GM19467 (cell line): ENCODE results near the gene NSG2.
"Not testable (repeated sequence)": the region's sequence is repeated elsewhere in the genome, so short reads cannot be mapped to it uniquely, and the experiment has no call there.

Experiments
- ATAC-seq: cut with Tn5 transposase; IDR thresholded peaks from one replicate; pipeline ENCODE4 v1.9.1; 2021; ENCODE audit warnings: mild to moderate bottlenecking, moderate library complexity; ENCODE audit not compliant: unreplicated experiment

Gene NSG2

DNA sequence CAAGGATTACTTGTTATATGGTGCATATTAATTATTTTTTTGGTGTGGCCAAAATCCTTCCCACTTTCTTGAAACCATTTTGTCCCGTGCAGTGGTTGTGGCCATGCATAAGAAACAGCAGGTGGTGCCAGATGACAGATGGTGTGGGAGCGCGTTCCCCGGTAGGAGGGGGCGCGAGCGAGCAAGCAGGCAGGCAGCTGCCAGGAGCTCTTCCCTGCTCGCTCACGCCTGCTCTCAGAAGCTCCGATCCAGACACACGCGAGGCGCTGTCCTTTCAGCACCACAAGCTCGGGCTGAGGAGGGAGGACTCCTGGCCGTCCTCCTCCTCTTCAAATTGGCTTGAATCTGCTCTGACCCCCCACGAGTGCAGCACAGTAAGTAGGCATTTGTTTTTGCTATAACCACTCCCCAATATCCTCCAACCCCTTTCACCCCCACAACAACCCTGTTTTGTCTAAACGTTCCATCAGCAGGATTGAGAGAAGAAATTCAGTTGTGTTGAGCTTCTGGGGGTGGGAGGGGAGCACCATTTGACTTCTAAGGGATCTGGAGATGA, at the start of gene NSG2:
TSS of gene NSG2 (plus strand) at position 237 of the 556 bp plus-strand sequence. CDS start 1,050 bp downstream, outside the sequence.
- peak; percentile 93 for ATAC-seq

DNA sequence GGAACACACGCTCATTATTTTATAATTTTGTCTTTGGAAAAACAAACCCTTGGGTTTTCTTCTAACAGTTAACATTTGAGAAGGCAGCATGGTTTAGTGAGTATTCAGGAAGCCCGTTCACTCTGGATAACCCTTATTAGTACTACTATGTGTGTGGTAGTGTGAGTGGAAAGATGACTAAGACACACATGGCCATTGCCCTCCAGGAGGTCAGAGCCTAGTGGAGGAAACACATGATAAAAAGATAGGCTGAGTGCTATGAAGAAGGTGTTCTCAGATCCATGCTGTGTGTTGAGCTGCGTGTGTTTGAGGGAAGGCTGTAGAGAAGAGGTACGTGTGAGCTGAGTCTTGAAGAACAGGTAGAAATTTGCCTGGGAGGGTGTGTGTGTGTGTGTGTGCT, 48.2 kb upstream of the NSG2 start:
- no peak for ATAC-seq

DNA sequence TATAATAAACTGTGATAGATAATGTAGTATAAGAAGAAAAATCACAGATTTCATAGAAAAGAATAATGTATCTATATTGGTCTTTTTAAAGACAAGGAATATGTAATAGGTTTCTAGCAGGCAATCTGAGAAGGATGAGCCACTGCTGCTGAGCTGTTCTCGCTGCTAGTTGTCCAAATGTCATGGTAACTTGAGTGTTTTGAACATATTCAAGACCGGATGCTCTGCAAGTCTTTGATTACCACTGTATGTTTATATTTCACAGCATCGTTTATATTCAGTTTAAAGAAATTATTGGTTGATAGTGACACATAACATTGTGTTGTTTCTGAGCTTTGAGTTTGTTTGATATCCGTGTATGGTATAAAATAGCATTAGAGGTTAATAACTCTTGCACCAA, 47.0 kb upstream of the NSG2 start:
- no peak for ATAC-seq

DNA sequence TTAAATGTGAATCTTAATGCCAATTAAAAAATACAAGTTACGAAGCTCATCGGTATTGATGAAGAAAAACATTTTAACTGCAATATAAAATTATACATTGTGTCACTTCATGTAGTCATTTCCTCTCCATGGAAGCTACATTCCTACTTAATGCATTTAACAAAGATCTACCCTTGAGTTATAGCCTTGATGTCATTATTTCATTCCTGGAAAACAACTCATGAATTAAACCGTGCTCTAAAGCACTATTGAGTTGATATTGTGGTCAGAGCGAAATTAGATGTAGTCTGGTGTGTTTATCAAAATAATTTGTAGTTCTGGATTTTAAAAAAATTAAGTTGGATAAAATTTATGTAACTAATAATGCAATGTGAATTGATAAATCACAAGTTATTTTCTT, 45.4 kb upstream of the NSG2 start:
- no peak for ATAC-seq

DNA sequence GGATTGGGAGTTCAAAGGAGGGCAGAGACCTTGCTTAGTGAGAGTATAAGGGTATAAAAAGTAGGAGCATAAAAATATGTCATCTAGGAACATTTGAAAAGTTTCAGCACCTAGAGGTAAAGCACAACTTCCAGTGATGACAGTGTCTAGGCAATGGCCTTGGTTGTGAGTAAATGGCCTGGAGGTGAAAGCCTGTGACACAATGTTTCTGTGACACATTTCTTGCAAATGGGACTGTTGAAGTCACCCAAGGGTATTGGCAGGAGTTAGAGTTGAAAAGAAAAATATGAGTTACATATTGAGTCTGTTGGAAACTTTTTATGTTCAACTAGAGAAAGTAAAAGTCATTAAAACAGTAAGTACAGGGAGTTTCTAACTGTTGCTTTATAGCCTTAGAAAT, 41.7 kb upstream of the NSG2 start:
- no peak for ATAC-seq

- no peak for ATAC-seq
Measured at GRCh38 chr5:174008922-174009321, 36.6 kb upstream of the NSG2 start.

DNA sequence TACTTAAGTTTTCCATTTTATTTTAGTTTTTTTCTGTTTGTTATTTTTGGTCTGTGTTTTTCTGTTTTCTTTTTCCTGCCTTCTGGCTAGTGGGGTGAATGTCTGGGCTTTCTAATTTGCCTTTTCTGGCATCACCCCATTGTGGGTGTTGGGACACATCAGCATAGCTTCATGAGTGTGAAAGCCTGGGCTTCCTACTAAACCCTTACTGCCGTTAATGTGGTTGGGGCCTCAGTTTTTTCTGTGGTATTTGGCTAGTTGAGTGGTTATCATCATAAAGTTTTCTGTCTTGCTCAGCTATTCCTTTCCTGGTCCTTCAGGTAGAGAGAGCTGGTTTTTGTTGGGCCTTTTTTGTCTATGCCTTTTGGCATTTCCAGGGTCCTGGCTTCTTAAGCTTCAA, 35.1 kb upstream of the NSG2 start:
- no peak for ATAC-seq

DNA sequence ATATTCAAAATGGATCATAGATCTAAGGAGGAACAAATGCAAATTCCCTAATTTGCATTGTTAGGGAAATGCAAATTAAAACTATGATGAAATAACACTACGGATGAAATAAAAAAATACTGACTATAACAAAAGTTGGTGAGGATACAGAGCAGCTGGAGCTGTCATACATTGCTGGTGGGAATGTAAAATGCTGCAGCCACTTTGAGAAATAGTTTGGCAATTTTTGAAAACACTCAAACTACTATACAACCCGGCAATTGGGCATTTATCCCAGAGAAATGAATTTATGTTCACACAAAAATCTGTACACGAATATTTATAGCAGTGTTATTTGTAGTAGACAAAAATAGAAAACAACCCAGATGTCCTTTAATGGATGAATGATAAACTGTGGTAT, 34.1 kb upstream of the NSG2 start:
- no peak for ATAC-seq

GRCh38 chr5:174020069-174020927, 25.2 kb upstream of the NSG2 start:
- ATAC-seq: not testable (repeated sequence)

DNA sequence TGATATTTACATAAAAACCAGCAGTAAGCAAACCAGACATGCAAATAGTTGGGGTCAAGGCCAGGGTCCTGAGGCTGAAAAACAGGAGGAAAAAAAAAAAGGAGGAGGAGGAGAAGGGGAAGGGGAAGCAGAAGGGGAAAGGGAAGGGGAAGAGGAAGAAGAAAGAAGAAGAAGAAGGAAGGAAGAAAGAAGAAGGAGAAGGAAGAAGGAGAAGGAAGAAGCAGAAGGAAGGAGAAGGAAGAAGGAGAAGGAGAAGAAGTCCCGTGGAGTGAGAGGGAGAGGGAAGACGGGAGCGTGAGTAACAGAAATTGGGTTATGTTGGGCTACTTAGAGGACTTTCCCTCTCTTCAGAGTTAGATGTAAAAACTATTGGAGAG, 24.6 kb upstream of the NSG2 start:
- ATAC-seq: no peak

GRCh38 chr5:174022384-174023095, 23.0 kb upstream of the NSG2 start:
- no peak for ATAC-seq

- ATAC-seq: no peak
Measured at GRCh38 chr5:174030286-174030685, 15.2 kb upstream of the NSG2 start.

GRCh38 chr5:174044466-174045254, 846 bp upstream of the NSG2 start:
- no peak for ATAC-seq

DNA sequence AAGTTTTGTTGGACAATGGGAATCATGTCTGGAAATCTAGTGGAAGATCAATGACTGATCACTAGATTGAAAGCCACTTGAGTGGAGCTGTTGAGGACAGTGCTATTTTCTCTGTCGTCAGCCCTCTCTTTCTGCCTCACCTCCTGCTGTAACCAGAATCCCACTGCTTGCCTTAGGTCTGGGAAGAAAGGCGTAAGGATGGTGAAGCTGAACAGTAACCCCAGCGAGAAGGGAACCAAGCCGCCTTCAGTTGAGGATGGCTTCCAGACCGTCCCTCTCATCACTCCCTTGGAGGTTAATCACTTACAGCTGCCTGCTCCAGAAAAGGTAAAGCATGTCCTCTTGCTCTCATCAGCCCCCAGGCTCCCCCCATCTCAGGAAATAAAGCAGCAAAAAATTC, 1.1 kb downstream of the NSG2 start:
- no peak for ATAC-seq

DNA sequence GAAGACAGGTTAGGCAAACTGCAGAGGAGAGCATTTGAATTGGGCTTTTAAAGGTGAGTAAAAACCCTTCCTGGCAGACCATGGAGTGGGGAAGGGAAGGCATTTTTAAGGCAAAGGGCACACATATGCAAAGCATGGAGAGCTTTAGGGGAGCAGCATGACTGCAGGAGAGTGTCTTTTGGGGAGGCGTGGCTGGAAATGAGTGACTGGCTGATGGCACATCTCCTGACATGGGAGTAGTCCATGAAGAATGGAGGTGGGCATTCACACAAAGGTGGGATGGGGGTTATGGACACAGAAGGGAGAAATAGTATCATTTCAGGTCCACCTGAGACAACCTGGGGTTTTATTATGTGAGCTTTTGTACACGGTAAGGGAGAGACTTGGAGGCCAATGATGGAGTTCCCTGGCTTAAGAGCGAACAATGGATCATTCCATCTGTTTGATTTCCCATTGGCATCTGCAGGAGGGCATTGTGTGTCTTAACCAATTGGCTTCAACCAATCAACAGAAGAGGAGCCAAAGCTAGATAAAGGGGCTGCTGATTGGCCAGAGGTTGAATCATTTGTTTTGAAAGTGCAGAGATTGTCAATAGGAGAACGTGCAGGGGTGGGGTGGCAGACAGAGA, 2.1 kb downstream of the NSG2 start:
- ATAC-seq: no peak

- ATAC-seq: no peak
Measured at GRCh38 chr5:174052636-174053035, 7.1 kb downstream of the NSG2 start.

DNA sequence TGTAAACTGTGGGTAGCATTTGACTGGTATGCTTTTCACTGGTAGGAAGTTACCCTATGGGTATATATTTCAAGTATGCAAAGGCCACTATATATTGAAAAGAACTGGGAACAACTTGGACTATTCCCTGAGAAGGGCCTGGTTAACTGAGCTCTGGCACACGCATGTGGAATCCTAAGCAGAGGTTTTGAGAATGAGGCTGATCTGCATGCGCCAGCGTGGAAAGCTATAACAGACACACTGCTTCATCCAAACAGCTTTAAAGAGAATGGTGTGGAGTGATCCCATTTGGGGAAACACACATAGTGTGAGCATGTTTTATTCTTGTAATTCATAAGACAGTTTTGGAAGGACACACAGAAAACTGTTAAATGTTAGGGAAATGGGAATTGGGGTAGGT, 8.4 kb downstream of the NSG2 start:
- ATAC-seq: no peak

DNA sequence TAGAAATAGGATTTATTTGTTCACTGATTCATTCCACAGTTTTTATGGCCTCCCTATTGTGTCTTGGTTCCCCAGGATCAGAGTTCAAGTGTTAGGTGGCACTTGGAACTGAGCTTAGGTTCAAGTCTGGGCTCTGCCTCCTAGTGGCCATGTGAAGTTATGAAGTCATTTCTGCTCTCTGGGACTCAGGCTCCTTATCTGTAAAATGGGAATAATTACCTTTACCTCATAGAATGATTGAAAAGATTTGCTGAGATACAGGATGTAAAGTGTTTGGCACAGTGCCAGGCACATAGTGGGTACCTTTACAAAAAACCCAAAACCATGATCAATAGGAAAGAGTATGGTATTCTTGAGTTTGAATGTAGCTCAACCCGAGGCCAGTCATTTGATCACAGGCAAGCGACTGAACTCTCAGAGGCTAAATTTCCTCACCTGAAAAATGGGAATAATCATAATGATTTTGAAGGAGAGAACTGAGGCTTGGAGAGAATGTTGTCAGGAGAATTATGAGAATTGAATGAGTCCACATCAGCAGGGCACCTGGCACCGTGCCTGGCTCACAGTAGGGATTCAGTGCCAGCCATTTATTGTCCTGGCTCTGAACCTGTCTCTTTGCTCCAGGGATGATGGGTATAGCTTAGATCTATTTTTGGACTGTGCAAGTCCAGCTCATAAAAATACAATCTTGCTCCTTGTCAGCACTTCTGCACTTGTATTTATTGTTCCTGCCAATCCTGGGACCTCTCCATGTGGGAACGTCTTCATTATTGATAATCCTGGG, 10.8 kb downstream of the NSG2 start:
- ATAC-seq: no peak

- ATAC-seq: no peak
Measured at GRCh38 chr5:174057206-174057605, 11.7 kb downstream of the NSG2 start.
